CD14-positive monocyte (primary cell): ENCODE data around the gene SIK2. TPM values are rescaled to one million over a fixed set of nuclear protein-coding genes. Genes with fewer than 3 reads are reported as not detected.

Experiments used
- DNase-seq, 3 donors: peaks; one replicate each; pipeline ENCODE4 v3.0.0-alpha.2; 2011 to 2022
- H2AFZ ChIP-seq: 2 replicates; pipeline ENCODE4 v1.6.0; 2012; ENCODE audit warnings: mild to moderate bottlenecking, low read depth, low read length, inconsistent platforms; ENCODE audit not compliant: insufficient read depth, poor library complexity, severe bottlenecking
- H3K27ac ChIP-seq, 2 donors: 1 replicate in 1 of 2; 2 replicates in 1 of 2; pipeline ENCODE4 v1.5.1; 2012 to 2013; ENCODE audit warnings: low read length in 2 of 2, control low read depth in 1 of 2, inconsistent platforms in 1 of 2, low read depth in 1 of 2, mild to moderate bottlenecking in 1 of 2
- H3K27me3 ChIP-seq, 2 donors: one replicate each; pipeline versions ENCODE4 v1.6.0 to v1.6.1; 2011 to 2013; ENCODE audit warnings: low read length in 2 of 2; ENCODE audit not compliant: control insufficient read depth in 2 of 2, insufficient read depth in 2 of 2
- H3K36me3 ChIP-seq, 2 donors: replicated peaks in 1 of 2; 1 replicate in 1 of 2; 2 replicates in 1 of 2; pipeline versions ENCODE4 v1.5.1 to v1.6.1; 2012 to 2013; ENCODE audit warnings: low read length in 2 of 2, control low read depth in 1 of 2, inconsistent platforms in 1 of 2, mild to moderate bottlenecking in 1 of 2; ENCODE audit not compliant: insufficient read depth in 2 of 2, control insufficient read depth in 1 of 2
- H3K4me1 ChIP-seq, 2 donors: 1 replicate in 1 of 2; 2 replicates in 1 of 2; pipeline versions ENCODE4 v1.5.1 to v1.6.1; 2012 to 2013; ENCODE audit warnings: low read length in 2 of 2, control low read depth in 1 of 2, inconsistent platforms in 1 of 2, mild to moderate bottlenecking in 1 of 2, moderate library complexity in 1 of 2; ENCODE audit not compliant: insufficient read depth in 2 of 2, control insufficient read depth in 1 of 2
- H3K4me2 ChIP-seq: replicated peaks from 2 replicates; pipeline ENCODE3; 2012; ENCODE audit warnings: low read length, moderate library complexity, mild to moderate bottlenecking; ENCODE audit not compliant: poor library complexity, severe bottlenecking; ENCODE audit errors: extremely low read depth
- H3K4me3 ChIP-seq, 3 experiments: fragments of 200-600 bp in 1 of 3; sonication (generic) in 1 of 3; replicated peaks in 1 of 3; 1 replicate in 2 of 3; 2 replicates in 1 of 3; pipeline ENCODE4 v1.5.1; 2011 to 2013; ENCODE audit warnings: low read length in 3 of 3, mild to moderate bottlenecking in 3 of 3, control low read depth in 2 of 3, low read depth in 2 of 3, inconsistent platforms in 1 of 3, moderate library complexity in 1 of 3
- H3K79me2 ChIP-seq: 2 replicates; pipeline ENCODE4 v1.6.0; 2012; ENCODE audit warnings: mild to moderate bottlenecking, control low read depth, inconsistent platforms, low read length, moderate library complexity; ENCODE audit not compliant: insufficient read depth
- H3K9ac ChIP-seq: 2 replicates; pipeline ENCODE4 v1.6.0; 2017; ENCODE audit warnings: low read length, mild to moderate bottlenecking; ENCODE audit not compliant: insufficient read depth, poor library complexity, severe bottlenecking
- H3K9me3 ChIP-seq, 2 donors: replicated peaks in 1 of 2; 1 replicate in 1 of 2; 2 replicates in 1 of 2; pipeline versions ENCODE4 v1.5.1 to v1.6.1; 2012 to 2013; ENCODE audit warnings: low read length in 2 of 2, control low read depth in 1 of 2; ENCODE audit not compliant: control insufficient read depth in 1 of 2, insufficient read depth in 1 of 2
- H4K20me1 ChIP-seq: 2 replicates; pipeline ENCODE4 v1.6.0; 2012; ENCODE audit warnings: mild to moderate bottlenecking, low read length, control low read depth, moderate library complexity; ENCODE audit not compliant: insufficient read depth
- H3K27ac Mint-ChIP-seq, 7 donors: one replicate each; pipeline ENCODE4 v1.8.0; 2020; ENCODE audit warnings: mild to moderate bottlenecking in 7 of 7, mixed read lengths in 7 of 7, moderate library complexity in 6 of 7, inconsistent platforms in 2 of 7
- H3K27me3 Mint-ChIP-seq, 3 donors: one replicate each; pipeline ENCODE4 v1.8.0; 2021 to 2022; ENCODE audit warnings: low read depth in 3 of 3, mild to moderate bottlenecking in 3 of 3, mixed read lengths in 3 of 3, moderate library complexity in 3 of 3, inconsistent platforms in 1 of 3
- H3K36me3 Mint-ChIP-seq, 2 donors: one replicate each; pipeline ENCODE4 v1.8.0; 2020; ENCODE audit warnings: mixed read lengths in 2 of 2, inconsistent platforms in 1 of 2, mild to moderate bottlenecking in 1 of 2
- H3K4me1 Mint-ChIP-seq: one replicate; pipeline ENCODE4 v1.8.0; 2020; ENCODE audit warnings: mild to moderate bottlenecking, mixed read lengths
- H3K4me3 Mint-ChIP-seq, 2 donors: one replicate each; pipeline ENCODE4 v1.8.0; 2020; ENCODE audit warnings: mild to moderate bottlenecking in 2 of 2, mixed read lengths in 2 of 2, moderate library complexity in 1 of 2
- H3K9me3 Mint-ChIP-seq, 7 donors: one replicate each; pipeline ENCODE4 v1.8.0; 2020 to 2022; ENCODE audit warnings: mixed read lengths in 7 of 7, mild to moderate bottlenecking in 6 of 7, moderate library complexity in 6 of 7, inconsistent platforms in 2 of 7
- CTCF ChIP-seq: fragments of 200-600 bp; IDR thresholded peaks from one replicate; pipeline ENCODE4 v1.8.0; 2022; ENCODE audit warnings: antibody characterized with exemption, mild to moderate bottlenecking
- WGBS: methylation state at CpG from one replicate; pipeline ENCODE4 v1.1.5; 2013; ENCODE audit warnings: missing lambda C conversion rate; ENCODE audit not compliant: insufficient coverage; 5-methylcytosine and 5-hydroxymethylcytosine counted together
- intact Hi-C, 2 donors: fragments of 100-400 bp; cut with micrococcal nuclease; formaldehyde crosslinking; loops; one replicate each; pipeline versions ENCODE4 v1.15.0 to v1.15.1; 2023
- polyA plus RNA-seq, 3 donors: library from polyadenylated mRNA; depleted of rRNA in 1 of 3; unstranded in 2 of 3; stranded (reverse) in 1 of 3; fragments of 300-500 nt in 2 of 3; fragments of >200 nt in 1 of 3; fragmentation: Illumina TruSeq in 2 of 3; gene quantifications; 1 replicate in 2 of 3; 2 replicates in 1 of 3; pipeline ENCODE4 v1.2.3, GENCODE V29; 2012 to 2021

SIK2 gene
- polyA plus RNA-seq, 3 donors: 0.16 to 8.8 (median 0.23) TPM

GRCh38 chr11:111707691-111708067 lies 105.4 kb downstream of the SIK2 start:
- H3K79me2 ChIP-seq: no peaks in the 10 kb centered on the region
- no peaks in the 10 kb centered on the region for H3K4me1 ChIP-seq
- no peak overlapping the region for H2AFZ ChIP-seq
- no peak for DNase-seq
- intact Hi-C loops: no loop called here
- H3K4me3 Mint-ChIP-seq: no peak overlapping the region
- peaks cover 65 to 98% of the 10 kb centered on the region in 2 donors for H3K36me3 ChIP-seq
- H3K27ac Mint-ChIP-seq: no peak overlapping the region
- no peaks in the 10 kb centered on the region for H3K4me1 Mint-ChIP-seq
- H3K9ac ChIP-seq: no peak overlapping the region
- no peak overlapping the region for H3K4me2 ChIP-seq
- 95% methylated on average over 5 of the region's 5 CpGs for WGBS
- H3K27me3 Mint-ChIP-seq: no peaks in the 10 kb centered on the region
- TF ChIP-seq CTCF: no peak
- no peak overlapping the region for H3K4me3 ChIP-seq
- no peaks in the 10 kb centered on the region for H3K9me3 ChIP-seq
- H3K36me3 Mint-ChIP-seq: peaks cover 82 to 93% of the 10 kb centered on the region in 2 donors
- no peak overlapping the region for H3K27ac ChIP-seq
- no peaks in the 10 kb centered on the region for H4K20me1 ChIP-seq
- H3K27me3 ChIP-seq: no peaks in the 10 kb centered on the region
- H3K9me3 Mint-ChIP-seq: no peaks in the 10 kb centered on the region

GRCh38 chr11:111714522-111714921 lies 112.3 kb downstream of the SIK2 start:
- Histone ChIP-seq H3K9ac (no peak overlapping the region), H3K27ac (peak overlapping the region in 1 of 2 donors; percentile 51), H3K79me2 (no peaks in the 10 kb centered on the region), H3K4me3 (no peak overlapping the region), H2AFZ (no peak overlapping the region), H3K27me3 (no peaks in the 10 kb centered on the region), H3K4me2 (no peak overlapping the region), H3K4me1 (peaks cover 12 to 16% of the 10 kb centered on the region in 2 donors), H3K9me3 (no peaks in the 10 kb centered on the region), H4K20me1 (no peaks in the 10 kb centered on the region), H3K36me3 (peaks cover 26 to 94% of the 10 kb centered on the region in 2 donors)
- Mint-ChIP-seq H3K4me1 (peaks cover 16% of the 10 kb centered on the region), H3K27ac (peak overlapping the region in 3 of 7 donors; percentile 15 to 74 (median 66)), H3K27me3 (no peaks in the 10 kb centered on the region), H3K36me3 (peaks cover 72 to 86% of the 10 kb centered on the region in 2 donors), H3K9me3 (peaks cover 0 to 1% (median 0%) of the 10 kb centered on the region in 7 donors), H3K4me3 (no peak overlapping the region)
- intact Hi-C loops: no loop called here
- no peak for TF ChIP-seq CTCF
- no peak for DNase-seq
- 84% methylated on average over 4 of the region's 4 CpGs for WGBS
